HL-60/S4 treated with retinoic acid at 250 ng/mL for 4 days and 3 days (cell line): ENCODE measurements around the gene NRAS.

ENCODE experiments used
- in situ Hi-C: fragments of 300-500 bp; cut with MboI; formaldehyde crosslinking; loops from 2 replicates; pipeline ENCODE4 v1.7.0; 2022; ENCODE audit warnings: low sequenced_read_pairs

NRAS gene

DNA sequence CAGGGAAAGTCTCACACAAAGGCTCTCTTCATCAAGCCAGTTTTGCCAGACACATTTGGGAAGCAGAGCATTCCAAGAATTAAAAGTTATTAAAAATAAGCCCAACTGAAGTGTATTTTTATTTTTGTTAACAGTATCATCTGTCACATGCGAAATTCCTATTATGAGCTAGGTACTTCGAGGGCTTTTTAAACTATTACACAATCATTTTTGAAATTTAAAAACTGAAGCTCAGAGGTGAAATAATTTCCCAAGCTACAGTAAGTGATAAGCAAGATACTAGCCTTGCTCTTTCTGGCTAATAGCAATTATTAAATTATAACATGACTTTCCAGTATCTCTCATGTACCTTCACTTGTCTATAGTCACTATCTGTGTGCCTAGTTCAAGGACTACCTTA is 12.0 kb upstream of the NRAS start:
- in situ Hi-C loops = no loop called here

DNA sequence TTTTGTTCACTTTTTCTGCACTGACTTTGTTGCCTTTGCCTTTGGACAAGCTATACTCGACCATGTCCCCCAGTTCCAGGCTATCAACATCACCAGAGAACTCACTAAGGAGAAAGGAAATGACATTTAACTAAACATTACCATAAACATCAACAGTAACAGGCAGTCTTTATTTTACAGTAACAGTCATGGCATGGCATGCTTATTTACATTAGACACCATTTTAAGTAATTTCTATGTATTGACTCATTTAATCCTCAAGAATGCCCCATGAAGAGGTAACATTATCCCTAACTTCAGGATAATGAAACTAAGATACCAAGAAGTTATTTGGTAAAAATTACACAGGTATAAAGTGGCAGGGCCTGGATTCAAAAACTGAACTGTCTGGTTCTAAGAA is 8.7 kb upstream of the NRAS start:
- in situ Hi-C loops = no loop called here

DNA sequence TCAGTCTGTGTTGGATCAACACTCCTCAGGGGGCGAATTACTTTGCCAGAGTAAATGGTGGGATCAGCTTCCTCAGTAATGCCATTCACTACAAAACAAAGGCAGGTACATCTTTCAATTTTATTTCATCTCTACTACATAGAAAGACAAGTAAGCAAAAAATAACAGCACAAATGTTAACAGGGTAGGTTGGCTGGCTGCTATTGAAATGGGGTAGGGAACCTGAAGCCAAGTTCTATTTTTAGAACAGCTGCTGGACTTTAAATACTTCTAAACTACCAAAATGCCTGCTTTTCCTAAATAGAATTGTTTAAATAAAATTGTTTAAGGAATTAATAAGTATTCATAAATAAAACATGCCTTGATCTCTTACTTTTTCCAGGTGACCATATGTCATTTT is 7.3 kb upstream of the NRAS start:
- in situ Hi-C loops = no loop called here

DNA sequence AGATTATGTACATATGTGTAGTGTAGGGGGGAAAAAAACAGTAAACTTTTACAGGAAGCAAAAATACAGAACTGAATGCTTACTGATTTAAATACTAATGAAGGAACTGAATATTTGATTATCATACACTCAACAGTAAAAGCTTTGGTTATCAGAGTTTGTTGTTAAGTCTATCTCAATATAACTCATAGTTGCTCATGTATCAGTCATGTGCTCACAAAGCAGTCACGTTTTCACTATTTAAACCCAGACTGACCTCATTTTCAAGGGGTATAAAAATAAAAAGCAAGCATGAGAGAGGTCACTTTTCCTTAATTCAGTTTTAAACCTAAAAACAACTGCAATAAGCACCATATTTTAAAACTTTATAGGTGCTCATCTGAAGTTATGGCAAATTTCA is 6.9 kb upstream of the NRAS start:
- in situ Hi-C loops = no loop called here

DNA sequence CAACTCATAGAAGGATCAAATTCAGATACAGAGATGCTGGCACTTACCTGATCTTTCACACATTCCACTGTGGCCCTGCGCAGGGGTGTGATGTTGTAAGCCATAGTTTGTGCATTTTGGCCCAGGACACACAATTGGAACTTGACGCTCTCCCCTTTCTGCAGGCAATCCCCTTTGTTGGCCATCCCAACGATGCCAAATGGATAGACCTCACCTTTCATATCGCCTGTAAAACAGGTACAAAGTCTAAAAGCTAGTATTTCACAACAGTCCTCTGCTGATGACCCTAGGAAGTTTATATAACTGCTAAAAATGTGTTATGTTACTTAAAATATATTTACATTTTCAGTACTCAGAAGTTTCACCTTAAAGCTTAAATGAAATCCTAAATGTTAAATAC is 3.9 kb upstream of the NRAS start:
- in situ Hi-C loops = no loop called here

DNA sequence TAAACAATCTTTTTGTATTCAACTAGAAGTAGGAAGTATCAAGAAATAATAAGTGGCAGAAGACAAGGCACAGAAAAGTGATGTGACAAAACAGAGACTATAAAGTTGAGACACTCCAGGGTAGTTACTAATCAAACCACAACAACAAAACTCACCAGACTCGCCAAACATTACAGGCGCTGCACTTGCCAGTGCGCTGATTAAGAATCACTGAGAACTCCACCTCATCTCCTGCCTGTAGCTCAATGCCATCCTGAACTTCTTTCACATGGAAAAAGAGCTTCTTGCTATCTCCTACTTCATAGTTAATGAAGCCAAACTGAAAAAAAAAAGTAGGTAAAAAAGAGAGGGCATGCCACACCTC is 2.8 kb upstream of the NRAS start:
- in situ Hi-C loops = no loop called here

DNA sequence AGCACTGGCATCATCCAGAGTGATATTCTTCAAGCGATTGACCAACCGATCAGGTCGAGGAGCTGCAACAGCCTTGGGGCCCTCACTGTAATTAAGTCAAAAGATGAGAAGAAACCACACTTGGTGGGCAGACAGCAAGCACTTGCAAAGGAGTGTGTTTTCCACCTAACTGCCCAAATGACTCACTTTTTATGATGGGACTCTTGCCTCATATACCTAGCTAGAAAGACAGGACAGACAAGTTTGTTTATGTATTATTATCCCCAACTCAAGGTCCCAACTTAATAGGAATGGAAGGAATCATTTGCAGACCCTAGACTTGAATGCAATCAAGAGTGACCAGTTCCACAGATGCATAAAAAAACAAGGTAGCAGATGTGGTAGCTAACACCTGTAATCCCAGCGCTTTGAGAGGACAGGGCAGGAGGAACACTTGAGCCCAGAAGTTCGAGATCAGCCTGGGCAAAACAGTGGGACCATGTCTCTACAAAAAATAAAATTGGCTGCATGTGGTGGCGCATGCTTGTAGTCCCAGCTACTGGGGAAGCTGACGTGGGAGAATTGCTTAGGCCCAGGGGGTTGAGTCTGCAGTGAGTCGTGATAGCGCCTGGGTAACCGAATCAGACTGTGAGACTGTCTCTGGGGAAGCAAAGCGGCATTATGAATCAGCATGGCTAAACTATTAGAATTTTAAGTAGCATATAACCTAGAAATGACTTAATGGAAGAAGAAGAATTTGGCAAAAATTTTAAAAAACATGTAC is 2.3 kb upstream of the NRAS start:
- in situ Hi-C loops = no loop called here

DNA sequence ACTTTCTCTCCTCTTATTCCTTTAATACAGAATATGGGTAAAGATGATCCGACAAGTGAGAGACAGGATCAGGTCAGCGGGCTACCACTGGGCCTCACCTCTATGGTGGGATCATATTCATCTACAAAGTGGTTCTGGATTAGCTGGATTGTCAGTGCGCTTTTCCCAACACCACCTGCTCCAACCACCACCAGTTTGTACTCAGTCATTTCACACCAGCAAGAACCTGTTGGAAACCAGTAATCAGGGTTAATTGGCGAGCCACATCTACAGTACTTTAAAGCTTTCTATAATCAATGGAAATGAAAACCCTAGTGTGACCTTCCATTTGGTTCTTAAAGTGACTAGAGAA is 643 bp downstream of the NRAS start:
- in situ Hi-C loops = no loop called here

DNA sequence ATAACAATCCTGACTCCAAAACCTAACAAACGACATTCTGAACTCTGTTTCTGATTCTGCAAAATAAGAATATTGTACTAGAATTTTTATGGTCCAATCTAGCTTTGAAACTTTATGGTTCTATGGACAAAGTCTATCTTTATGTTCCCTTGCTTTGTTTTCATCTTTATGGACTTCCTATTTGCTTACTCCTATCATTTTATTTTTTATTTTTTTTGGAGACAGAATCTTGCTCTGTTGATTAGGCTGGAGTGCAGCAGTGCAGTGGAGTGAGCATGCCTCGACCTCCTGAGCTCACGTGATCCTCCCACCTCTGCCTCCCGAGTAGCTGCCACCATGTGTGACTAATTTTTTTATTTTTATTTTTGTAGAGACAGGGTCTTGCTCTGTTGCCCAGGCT is 3.6 kb downstream of the NRAS start:
- in situ Hi-C loops = no loop called here

DNA sequence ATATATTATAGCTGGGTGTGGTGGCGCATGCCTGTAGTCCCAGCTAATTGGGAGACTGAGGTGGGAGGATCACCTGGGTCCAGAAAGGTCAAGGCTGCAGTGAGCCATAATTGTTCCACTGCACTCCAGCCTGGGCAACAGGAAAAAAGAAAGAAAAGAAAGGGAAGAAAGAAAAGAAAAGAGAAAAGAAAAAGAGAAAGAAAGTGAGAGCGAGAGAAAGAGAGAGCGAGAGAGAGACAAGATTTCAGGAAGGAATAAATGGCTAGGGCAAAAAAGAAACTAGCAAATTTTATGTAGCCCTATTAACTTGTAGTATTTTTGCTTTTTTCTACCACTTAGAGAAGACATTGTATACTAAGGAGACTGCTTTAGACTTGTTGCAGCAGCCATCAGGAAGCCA is 6.2 kb downstream of the NRAS start:
- in situ Hi-C loops = no loop called here

DNA sequence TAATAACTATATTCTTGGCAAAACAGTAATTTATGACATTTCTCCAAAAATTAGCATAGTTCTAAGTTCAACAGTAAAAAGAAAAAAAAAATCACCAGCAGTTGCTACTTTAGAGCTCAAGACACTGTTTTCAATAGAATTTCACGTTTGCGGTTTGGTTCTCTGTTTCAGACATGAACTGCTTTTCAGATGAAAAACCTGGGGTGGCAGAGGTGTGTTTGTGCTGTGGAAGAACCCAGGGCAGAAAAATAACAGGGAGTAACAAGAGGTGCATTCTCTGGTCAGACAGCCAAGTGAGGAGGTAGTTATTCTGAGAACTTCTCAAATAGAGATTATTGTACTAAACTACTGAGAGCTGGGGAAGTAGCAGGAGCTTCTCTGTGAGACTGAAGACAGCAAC is 9.0 kb downstream of the NRAS start:
- in situ Hi-C loops = no loop called here

DNA sequence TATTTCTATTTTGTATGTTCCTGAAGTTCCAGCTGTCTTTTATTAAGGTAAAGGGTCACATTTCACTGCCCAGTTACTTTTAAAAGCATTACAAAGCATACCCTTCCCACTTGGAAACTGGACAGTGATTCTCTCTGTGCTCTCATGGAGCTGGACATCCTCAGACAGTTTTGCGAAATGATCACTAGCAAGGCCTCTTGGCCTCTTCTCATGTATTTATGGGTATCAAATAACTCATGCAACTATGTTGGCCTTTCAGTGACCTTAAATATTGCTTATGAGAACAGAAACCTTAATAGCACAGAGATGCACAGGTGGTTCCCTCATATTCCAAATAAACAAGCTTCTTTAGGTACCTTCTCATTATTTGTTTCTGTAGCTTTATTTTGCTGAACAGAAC is 13.3 kb downstream of the NRAS start:
- in situ Hi-C loops = no loop called here

DNA sequence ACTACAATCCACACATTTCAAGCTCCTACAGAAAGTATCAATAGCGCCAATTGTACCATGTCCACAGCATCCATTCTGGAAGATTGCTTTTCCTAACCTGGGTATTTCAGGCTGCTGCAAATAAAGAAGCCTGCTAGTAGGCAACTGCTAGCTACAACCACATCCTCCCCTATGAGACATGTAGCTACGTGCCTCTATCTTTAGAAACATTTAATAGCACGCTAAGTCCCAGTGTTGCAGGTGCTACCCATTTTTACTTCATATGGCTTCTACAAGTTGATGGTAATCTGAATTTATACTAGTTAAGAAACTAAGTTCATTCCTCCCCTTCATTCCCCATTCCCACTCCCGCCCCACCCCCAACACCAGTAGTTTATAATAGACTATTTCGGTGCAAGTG is 13.8 kb downstream of the NRAS start:
- in situ Hi-C loops = no loop called here

DNA sequence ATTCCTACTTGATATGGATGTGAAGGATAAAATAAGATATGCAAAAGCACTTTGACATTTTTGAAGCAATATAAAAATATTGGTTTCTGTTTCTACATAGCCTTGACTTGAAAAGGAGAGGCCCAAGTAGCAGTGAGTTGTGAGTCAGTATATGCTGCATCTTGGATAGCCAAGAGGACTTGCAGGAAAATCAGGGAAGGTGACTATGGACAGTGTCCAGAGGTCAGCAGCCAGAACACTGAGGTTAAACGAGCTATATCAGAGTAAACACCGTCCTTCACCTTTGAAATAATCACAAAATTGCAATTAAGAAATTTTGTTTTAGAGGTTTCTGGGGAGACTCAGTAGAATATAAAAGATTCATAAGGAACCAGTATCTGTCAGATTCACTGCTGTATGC is 14.6 kb downstream of the NRAS start:
- in situ Hi-C loops = no loop called here

DNA sequence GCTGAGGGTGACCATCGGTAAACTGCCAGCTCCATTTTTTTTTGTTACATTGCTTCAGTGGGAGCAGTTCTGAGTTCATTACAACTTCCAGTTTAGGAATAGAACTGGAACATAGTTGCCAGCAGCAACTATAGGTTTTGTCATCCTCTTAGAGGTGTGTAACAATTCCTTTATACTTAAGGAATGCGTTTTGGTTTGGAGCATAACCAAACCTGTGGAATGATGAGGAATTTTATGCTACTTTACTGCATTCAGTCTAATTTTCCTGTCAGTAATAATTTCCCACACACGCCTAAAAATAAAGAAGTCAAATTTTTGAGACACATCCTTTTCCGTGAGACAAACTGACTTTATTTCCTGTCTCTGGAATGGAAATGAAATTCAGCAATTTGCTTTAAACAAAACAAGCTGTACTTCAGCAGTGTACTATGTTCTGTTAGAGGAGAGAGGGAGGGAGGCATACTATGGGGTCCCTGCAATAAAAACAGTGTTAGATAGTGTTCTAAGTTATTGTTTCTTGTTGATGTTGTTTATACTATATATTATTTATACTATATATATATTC is 16.5 kb downstream of the NRAS start:
- in situ Hi-C loops = no loop called here

DNA sequence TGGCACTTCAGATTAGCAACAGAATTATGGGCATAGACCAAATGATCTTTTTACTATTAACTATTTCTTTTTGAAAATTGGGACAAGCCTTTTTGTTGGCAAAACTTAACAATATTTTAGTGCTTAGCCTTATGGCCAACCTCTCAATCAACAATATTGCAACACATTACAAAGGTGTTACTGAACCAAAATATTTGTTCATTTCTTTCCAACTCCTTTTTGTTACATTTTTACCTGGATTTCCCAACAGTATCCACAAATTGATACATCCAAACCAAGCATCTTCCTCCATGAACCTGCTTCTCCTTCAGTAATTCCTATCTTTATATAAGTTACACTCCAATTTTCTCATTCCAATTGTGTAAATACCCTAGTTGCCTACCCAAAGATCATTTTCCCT is 19.8 kb downstream of the NRAS start:
- in situ Hi-C loops = no loop called here

DNA sequence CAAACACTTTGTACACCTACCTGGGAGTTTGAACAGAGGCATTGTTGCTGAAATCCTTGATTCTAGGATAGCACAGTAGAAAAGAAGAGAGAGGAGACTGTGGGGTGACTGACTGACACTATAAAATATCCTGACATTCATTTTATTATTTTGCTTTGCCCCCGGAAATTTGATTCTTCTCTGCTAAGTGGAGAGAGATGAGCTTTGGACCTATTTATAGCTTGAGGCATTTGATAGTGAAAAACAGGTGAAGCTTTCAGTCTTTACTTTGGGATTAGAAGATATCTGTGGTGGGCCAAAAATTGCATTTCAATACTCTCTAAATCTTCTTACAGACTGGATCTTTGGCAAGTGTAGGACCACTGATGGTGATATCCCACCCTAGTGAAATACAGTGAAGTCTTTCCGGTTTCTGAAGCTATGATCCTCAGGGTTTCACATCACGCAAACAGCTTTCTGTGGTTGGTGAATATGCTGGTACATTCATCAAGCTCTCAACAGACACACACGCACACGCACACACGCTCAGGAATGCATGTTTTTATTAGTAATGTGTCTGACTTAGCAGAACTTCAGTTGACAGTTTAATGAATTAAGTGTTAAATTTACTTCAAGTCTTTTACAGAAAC is 21.0 kb downstream of the NRAS start, which contains the start of gene AMPD1:
AMPD1 (minus strand) TSS at position 117 of the 629 bp plus-strand sequence; CDS start at position 42, 75 bp downstream.
- in situ Hi-C loops = no loop called here

DNA sequence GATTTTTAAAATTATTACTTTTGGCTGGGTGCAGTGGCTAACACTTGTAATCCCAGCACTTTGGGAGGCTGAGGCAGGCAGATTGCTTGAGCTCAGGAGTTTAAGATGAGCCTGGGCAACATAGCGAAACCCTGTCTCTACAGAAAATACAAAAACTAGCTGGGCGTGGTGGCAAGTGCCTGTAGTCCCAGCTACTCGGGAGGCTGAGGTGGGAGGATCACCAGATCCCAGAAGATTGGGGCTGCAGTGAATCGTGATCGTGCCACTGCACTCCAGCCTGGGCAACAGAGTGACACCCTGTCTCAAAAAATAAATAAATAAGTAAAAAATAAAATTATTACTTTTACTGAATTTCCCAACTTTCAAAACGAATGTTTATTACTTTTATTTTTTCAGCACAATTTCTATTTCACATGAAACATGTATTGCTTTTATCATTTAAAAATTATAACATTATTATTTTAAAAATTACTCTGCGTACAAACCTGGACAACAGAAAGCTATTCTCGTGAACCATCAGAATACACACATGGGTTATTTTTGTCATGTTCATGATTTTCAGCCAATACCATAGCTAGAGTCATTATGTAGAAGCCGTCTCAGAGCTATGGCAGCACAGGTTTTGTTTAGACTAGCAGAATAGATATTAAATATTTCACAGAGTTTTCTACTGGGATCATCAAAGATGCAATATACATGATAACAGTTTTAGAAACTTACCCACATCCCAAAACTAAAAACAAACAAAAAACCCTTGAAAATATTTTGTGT is 21.8 kb downstream of the NRAS start:
- in situ Hi-C loops = no loop called here

DNA sequence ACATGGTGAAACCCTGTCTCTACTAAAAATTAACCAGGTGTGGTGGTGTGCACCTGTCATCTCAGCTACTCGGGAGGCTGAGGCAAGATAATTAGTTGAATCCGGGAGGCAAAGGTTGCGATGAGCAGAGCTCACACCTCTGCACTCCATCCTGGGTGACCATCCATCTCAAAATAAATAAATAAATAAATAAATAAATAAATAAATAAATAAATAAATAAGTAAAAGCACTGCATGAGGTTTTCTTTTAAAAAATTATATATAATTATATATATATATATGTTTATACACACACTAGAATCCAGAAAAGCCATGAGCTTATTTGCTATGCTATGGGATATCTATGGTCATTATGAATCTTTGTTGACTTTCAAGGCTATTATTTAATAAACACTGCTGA is 23.6 kb downstream of the NRAS start:
- in situ Hi-C loops = no loop called here

DNA sequence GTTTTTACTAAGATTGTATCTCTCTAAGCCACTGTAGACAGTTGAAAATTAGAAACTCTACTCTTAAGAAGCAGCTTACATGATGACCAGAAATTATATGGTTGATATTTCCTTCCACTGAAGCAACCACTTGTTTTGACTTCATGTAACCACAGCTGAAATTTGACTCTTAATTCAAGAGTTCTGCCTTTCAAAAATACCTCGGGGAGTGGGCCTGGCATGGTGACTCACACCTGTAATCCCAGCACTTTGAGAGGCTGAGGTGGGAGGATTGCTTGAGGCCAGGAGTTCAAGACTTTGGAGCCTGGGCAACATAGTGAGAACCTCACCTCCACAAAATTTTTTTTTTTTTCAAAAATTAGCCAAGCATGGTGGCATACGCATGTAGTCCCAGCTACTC is 25.5 kb downstream of the NRAS start:
- in situ Hi-C loops = no loop called here

DNA sequence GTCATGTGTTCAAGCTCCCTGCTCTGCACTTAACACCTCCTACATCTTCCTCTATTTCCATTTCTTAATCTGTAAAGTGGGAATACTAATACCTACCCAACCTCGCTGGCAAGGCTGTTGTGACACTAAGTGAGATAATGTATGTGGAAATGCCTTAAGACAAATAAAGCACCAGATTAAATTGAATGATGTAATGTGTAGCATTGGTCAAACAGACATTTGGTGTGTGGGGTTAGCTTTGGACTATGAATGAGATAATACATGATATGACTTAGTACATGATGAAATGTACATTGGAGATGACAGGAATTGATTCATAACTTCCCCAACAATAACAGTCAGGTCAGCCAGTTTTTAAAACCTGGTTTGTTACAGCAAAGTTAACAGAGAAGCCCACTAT is 26.4 kb downstream of the NRAS start:
- in situ Hi-C loops = no loop called here

DNA sequence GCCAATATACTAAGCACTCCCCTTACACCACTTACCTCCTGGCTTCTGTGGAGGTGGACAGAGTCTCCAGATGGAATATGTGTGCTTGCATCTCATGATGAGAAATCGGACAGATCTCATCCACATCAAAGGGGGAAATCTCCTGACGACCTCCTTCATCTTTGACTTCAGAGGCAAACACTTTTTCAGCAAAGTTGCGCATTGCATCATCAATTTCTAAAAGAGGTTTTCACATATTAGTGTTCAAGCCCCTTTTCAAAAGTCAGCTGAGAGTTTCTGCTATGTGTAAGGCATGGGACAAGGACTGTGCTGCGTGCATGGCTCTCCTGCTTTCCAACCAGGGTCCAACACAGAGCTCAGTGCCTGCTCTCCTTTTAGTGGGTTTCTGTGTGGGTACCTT is 28.0 kb downstream of the NRAS start:
- in situ Hi-C loops = no loop called here
